HT-29 (cell line): Measurements from ENCODE around the gene NCAPD2. TPM values are rescaled to one million over a fixed set of nuclear protein-coding genes. Genes with fewer than 3 reads are reported as not detected.
"Not testable (repeated sequence)": the region's sequence is repeated elsewhere in the genome, so short reads cannot be mapped to it uniquely, and the experiment has no call there.

Experiments used
- DNase-seq: peaks from one replicate; pipeline ENCODE4 v3.0.0-alpha.2; 2015; ENCODE audit warnings: low spot score
- total RNA-seq: library from RNA; depleted of rRNA; stranded (reverse); fragments of >200 nt; shearing (Covaris generic); gene quantifications from 2 replicates; pipeline ENCODE4 v1.2.3, GENCODE V29; 2014

The NCAPD2 gene
- total RNA-seq, 1 experiment from 2014 or later: 141 TPM

GRCh38 chr12:6494968-6495367, 1.1 kb downstream of the NCAPD2 start:
- DNase-seq: no peak

DNA sequence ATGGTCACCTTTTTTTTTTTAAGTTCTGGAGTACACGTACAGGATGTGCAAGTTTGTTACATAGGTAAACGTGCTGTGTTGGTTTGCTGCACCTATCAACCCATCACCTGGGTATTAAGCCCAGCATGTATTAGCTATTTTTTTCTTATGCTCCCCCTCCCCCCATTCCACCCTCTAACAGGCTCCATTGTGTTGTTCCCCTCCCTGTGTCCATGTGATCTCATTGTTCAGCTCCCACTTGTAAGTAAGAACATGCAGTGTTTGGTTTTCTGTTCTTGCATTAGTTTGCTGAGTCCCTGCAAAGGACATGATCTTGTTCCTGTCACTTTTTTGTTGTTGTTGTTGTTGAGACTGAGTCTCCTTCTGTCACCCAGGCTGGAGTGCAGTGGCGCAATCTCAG, 3.4 kb downstream of the NCAPD2 start:
- not testable (repeated sequence) for DNase-seq

- DNase-seq: no peak
Measured at GRCh38 chr12:6500466-6500865, 6.6 kb downstream of the NCAPD2 start.

DNA sequence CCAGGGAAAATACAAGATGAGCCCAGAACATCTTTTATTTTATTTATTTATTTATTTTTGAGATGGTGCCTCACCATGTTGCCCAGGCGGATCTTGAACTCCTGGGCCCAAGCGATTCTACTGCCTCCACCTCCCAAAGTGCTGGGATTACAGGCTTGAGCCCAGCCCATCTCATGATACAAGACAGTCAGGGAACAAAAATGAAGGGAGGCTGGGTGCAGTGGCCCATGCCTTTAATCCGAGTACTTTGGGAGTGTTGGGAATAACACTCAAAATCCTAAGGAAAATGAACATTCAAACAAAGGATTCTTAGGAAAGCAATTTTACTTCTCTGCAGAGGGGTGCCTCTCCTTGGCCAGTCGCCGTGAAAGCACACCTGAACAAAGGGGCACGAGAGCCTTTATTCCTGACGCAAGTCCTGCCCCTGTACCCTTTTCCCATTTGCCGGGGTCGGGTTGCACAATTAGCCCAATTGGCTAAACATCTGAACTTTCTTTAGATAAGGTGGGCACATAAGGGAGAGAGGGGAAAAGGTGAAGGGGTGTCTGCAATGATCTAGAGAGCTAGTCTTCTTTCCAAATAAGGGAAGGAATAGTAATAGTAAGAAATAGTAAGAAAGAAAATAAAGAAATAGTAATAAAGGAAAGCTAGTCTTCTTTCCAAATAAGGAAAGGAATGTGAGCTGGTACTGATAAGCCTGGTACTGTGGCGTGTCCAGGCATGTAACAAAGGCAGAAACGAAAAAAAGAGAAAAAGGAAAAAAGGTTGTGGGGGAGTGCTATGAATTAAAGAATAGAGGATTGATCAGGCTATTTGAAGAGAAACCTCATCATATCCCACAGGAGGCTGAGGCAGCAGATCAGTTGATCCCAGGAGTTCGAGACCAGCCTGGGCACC, 13.4 kb downstream of the NCAPD2 start:
- DNase-seq: no peak

GRCh38 chr12:6508087-6508486, 14.2 kb downstream of the NCAPD2 start:
- no peak for DNase-seq

- DNase-seq: no peak
Measured at GRCh38 chr12:6520186-6520585, 26.3 kb downstream of the NCAPD2 start.

GRCh38 chr12:6522193-6522592, 28.3 kb downstream of the NCAPD2 start:
- DNase-seq: no peak

- DNase-seq: no peak
Measured at GRCh38 chr12:6523708-6524107, 29.8 kb downstream of the NCAPD2 start.

- no peak for DNase-seq
Measured at GRCh38 chr12:6524648-6525047, 30.7 kb downstream of the NCAPD2 start.

DNA sequence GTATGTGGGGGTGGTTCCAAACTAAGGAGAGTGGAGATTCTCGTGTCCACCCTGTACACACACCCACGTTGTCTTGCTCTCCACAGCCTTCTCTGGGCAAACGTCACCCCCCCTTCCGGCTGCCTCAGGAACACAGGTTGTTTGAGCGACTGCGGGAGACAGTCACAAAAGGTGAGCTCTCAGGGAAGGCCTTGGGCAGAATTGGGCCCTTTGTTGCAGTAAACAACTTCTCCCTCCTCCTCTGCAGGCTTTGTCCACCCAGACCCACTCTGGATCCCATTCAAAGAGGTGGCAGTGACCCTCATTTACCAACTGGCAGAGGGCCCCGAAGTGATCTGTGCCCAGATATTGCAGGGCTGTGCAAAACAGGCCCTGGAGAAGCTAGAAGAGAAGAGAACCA, 32.3 kb downstream of the NCAPD2 start:
- DNase-seq: no peak

- no peak for DNase-seq
Measured at GRCh38 chr12:6526766-6527525, 33.0 kb downstream of the NCAPD2 start.

- no peak for DNase-seq
Measured at GRCh38 chr12:6527711-6528110, 33.8 kb downstream of the NCAPD2 start.

GRCh38 chr12:6528539-6529235, 34.8 kb downstream of the NCAPD2 start:
- DNase-seq: no peak

DNA sequence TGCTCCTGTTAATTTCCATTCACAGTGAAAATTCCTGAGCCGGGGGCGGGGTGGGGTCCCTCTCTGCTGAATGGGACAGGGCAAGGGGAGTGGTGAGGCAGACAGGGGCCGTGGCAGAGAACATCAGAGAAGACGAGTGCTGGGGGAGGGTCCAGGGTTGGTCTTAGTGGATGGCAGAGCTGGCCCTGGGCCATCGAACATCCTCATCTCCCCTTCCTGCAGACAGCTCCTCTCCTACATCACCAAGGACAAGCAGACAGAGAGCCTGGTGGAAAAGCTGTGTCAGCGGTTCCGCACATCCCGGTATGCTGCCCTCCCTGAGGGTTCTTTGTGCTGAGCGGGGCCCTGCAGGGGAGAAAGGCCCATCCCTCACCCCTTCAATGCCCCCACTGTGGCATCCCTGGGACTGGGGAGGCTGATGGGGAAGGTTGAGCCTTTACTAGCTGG, 35.4 kb downstream of the NCAPD2 start:
- DNase-seq: no peak

GRCh38 chr12:6530576-6531260, 36.8 kb downstream of the NCAPD2 start:
- DNase-seq: no peak

DNA sequence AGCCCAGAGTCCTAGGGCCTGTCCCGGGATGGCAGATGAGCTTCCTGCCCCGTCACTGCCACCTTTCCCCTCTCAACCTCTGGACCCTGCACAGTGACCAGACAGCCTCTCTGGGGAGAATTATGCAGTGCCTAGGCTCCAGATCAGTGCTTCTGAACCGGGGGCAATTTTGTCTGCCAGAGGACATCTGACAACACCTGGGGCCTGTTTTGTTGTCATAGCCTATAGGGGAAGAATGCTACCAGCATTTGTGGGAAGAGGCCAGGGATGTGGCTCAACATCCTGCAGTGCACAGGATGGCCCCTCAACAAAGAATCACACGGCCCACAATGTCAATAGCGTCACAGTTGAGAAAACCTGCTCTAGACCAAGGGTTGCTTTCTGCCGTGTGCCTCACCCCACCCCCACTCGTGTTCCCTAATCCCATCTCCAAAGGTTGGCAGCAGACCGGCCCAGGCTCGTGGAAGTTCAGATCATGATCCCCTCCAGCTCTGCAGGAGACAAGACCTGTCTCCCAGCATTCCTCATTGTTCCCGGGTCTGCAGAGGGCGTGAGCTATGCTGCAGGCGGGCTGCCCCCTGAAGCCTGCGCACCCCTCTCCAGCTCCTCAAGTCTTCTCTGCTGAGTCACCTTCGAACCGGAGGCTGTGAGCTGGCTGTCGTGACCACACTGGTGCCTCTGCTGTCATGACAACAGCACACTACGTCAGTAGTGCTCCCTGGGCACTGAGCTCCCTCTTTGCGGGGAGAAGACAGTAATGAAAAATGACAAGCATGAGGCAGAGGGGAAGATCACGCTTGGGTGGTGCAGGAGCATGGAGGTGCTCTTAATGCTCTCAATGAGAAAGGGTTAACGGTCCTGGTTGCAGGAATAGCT, 38.4 kb downstream of the NCAPD2 start:
- peak; percentile 86 for DNase-seq

DNA sequence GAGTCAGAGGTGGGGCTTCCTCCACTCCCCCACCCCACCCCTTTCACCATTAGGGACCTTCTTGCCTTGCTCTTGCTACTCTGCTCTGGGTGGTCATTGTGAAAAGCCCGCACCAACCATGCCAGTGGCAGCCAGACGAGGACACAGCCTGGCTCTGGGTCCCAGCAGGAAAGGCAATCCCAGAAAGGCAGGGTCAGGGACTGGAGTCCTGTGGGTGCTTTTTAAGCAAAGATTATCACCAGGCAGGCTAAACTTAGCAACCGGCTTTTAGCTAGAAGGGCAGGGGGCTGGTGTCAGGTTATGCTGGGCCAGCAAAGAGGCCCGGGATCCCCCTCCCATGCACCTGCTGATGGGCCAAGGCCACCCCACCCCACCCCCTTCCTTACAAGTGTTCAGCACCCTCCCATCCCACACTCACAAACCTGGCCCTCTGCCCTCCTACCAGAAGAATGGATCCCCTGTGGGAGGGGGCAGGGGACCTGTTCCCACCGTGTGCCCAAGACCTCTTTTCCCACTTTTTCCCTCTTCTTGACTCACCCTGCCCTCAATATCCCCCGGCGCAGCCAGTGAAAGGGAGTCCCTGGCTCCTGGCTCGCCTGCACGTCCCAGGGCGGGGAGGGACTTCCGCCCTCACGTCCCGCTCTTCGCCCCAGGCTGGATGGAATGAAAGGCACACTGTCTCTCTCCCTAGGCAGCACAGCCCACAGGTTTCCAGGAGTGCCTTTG, 39.2 kb downstream of the NCAPD2 start:
- no peak for DNase-seq

GRCh38 chr12:6533653-6533922, 39.7 kb downstream of the NCAPD2 start:
- peak; percentile 82 for DNase-seq

DNA sequence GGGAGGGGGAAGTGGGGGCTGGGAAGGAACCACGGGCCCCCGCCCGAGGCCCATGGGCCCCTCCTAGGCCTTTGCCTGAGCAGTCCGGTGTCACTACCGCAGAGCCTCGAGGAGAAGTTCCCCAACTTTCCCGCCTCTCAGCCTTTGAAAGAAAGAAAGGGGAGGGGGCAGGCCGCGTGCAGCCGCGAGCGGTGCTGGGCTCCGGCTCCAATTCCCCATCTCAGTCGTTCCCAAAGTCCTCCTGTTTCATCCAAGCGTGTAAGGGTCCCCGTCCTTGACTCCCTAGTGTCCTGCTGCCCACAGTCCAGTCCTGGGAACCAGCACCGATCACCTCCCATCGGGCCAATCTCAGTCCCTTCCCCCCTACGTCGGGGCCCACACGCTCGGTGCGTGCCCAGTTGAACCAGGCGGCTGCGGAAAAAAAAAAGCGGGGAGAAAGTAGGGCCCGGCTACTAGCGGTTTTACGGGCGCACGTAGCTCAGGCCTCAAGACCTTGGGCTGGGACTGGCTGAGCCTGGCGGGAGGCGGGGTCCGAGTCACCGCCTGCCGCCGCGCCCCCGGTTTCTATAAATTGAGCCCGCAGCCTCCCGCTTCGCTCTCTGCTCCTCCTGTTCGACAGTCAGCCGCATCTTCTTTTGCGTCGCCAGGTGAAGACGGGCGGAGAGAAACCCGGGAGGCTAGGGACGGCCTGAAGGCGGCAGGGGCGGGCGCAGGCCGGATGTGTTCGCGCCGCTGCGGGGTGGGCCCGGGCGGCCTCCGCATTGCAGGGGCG, 40.2 kb downstream of the NCAPD2 start, which contains the start of gene GAPDH:
Gene GAPDH (plus strand): TSS at position 595 of the 772 bp plus-strand sequence. CDS start 316 bp downstream, outside the sequence.
- DNase-seq: peak; percentile 96
